ENCODE data around the gene CC2D2B.
"Not testable (repeated sequence)": the region's sequence is repeated elsewhere in the genome, so short reads cannot be mapped to it uniquely, and the experiment has no call there.

CC2D2B gene

DNA sequence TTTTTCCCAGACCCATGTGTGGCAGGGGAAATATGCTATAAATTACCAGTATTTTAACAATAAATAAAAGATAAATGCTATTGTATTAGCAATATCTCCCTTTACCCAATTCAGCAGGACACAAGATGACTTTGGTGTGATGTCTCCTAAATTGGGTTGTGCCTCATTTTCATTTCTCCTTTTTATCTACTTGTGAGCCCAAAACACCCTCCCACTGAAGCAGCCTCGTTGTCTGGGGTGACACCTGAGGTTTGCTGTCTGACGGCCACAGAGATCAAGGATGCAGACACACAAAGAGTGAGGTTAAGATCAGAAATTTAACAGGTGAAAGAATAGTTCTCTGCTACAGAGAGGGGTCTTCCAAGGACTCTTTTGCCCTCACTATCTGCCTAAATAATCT, 27.1 kb upstream of the CC2D2B start:
- H3K4me3 ChIP-seq (ENCODE audit: low read length), result no peak overlapping the region
- TF ChIP-seq ZNF274 (IDR thresholded peaks at IDR 0.05; ENCODE audit: low read depth, low read length), result no peak

DNA sequence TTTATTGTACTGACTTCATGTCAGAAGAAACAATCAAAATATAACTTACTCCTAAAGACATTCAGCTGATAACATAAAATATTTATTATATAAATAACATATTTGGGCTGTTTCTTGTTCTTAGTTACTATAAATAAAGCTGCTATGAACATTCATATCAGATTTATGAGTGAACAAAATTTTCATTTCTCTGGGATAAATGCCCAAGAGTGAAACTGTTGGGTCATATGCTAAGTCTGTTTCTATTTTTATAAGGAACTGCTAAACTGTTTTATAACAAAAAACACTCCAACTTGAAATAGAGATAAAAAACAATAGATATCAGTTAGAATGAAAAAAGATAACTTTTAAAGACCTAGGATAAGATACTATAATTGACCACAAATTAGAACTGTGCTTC, 26.5 kb upstream of the CC2D2B start:
- TF ChIP-seq ZNF274 (IDR thresholded peaks at IDR 0.05; ENCODE audit: low read depth, low read length), result no peak

DNA sequence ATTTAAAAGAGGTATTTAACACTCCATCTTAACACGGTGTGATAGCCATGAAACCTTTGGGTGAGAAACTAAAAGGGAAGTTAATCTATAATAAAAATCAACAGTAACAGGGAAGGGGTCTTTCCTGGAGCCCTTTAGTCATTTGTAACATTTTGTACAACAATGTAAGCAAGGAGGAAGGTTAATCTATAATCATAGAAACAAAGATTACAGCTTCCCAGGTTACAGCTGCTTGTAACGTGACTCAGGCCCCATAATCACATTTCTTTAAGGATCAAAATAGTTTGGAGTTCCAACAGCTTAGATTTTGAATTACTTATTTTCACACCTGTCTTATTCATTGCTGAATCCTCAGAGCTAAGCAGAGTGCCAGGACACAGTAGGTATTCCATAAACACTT, 17.9 kb upstream of the CC2D2B start:
- no peak overlapping the region for H3K4me3 ChIP-seq (ENCODE audit: low read length)
- no peak for TF ChIP-seq ZNF274 (IDR thresholded peaks at IDR 0.05; ENCODE audit: low read depth, low read length)

More for the DNA sequence above, 26.5 kb upstream of the CC2D2B start:
- no peak overlapping the region for H3K4me3 ChIP-seq (ENCODE audit: low read length)

DNA sequence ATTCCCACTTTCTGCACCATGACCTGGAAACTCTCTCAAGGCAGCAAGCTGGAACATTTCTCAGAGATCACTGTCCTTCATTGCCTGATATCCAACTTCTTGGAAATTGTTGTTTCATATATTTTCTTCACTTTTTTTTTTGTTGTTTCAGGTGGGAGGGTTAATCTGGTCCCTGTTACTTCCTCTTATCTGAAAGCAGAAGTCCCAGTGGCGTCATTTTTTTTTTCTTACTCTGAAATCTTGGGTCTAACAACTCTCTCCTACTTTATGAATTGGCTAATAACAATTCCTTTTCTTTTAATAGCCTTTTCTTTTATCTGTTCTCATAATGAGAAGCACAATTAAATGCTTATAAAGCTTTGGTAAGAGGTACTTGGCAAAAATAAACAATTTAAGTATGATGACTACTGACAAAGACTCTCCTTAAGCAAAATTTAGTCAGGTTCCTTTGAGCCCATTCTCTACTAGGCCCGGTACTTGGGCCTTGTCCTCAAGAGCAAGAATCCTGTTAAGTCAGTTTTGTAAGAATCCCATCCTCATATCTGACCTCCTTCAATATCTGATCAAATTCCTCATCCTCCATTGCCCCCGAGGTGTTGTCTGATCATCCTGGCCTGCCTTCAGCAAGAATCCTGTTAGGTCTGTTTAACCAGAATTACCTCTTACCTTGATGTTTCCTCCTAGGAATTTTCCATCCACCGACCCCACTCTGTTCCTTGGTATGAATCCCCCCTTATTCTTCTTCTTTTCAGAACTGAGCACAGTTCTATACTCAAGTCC, 11.5 kb upstream of the CC2D2B start:
- TF ChIP-seq ZNF274 (IDR thresholded peaks at IDR 0.05; ENCODE audit: low read depth, low read length), result no peak
- no peak overlapping the region for H3K4me3 ChIP-seq (ENCODE audit: low read length)

DNA sequence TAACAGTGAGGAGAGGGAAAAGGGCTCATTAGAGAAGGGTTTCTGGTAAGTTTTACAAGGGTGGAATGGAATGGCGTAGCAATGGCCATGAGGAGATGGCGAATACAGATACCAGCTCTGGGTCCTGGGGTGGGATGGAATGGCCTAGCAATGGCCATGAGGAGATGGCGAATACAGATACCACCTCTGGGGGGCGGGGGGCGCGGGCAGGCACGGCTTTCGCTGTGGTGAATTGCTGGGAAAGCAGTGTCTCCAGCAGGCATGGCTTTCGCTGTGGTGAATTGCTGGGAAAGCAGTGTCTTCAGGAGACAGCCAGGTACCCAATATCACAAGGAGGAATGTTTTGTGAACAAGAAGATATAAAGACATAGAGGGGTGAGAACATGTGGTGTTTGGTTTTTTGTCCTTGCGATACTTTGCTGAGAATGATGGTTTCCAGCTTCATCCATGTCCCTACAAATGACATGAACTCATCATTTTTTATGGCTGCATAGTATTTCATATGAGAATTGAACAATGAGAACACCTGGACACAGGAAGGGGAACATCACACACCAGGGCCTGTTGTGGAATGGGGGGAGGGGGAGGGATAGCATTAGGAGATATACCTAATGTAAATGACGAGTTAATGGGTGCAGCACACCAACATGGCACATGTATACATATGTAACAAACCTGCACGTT, 1.7 kb upstream of the CC2D2B start:
- not testable (repeated sequence) for H3K4me3 ChIP-seq (ENCODE audit: low read length)

DNA sequence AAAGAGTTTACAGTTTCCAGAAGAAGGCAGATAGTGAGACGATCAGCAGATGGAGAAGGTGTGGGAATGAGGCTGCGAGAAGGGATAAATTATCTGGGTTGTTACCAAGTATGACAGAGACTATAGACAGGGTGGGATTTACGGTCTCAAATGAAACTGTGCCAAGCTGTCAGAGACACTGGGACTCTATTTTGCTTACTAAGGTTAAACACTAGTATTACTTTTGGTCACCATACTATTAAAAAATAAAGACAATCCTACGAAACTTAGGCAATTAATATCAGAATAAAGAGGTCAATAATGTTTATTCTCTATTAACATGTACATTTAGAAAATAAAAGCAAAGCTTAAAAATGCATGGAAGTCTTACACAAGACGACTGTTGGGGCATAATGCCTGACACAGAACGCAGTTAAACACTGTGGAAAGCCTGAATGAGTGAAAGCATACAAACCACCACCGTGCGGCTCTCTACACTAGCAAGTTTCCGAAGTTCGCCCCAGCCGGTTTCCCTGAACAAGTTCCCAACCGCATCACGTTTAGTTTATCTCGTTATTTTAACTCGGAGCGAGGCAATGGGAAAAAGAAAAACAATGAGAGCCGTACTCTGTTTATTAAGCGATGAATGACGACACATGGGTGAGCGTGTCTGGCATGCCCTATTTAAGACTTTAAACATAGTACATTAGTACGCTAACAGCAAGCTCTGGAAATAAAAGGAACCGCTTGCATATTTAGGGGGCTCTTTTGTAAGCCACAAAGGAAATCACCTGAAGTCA, 909 bp upstream of the CC2D2B start:
- TF ChIP-seq ZNF274 (IDR thresholded peaks at IDR 0.05; ENCODE audit: low read depth, low read length), result no peak
- H3K4me3 ChIP-seq (ENCODE audit: low read length), result peak overlapping the region; percentile 83

DNA sequence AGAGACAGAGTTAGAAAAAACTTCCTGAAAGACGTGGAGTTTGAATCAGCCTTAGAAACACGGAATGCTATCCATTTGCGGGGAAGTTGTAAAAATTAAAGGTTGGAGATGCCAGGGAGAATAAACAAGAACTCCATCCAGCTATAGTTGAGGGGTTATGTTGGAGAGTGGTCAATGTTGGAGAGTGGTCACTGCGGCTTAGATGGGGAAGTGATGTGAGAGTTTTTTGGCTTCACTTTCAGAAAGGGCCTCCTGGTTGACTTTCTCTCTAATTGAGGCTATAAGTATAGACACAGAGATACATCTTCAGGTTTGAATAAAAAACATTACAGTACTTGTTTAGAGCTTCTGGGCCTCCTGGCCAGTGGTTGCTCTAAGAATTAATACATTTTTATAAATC, 675 bp downstream of the CC2D2B start:
- TF ChIP-seq ZNF274 (IDR thresholded peaks at IDR 0.05; ENCODE audit: low read depth, low read length), result no peak
- H3K4me3 ChIP-seq (ENCODE audit: low read length), result no peak overlapping the region; the same call in 1 of the 2 replicates

DNA sequence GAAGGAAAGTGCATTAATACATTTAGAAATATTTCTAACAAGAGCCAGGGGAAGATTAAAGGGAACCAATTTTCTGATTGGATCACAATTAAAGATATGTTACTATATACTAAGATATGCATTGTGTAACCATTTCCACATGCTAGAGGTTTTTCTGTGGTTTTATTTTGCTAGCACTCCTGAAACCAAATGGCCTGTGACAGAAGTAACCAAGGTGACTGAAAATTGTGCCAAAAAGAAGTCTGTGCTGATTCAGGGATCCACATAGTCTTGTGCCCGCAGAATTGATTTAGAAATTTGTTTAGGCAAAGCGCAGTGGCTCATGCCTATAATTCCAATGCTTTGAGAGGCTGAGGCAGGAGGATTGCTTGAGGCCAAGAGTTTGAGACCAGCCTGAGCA, 1.8 kb downstream of the CC2D2B start:
- no peak overlapping the region for H3K4me3 ChIP-seq (ENCODE audit: low read length)
- no peak for TF ChIP-seq ZNF274 (IDR thresholded peaks at IDR 0.05; ENCODE audit: low read depth, low read length)

DNA sequence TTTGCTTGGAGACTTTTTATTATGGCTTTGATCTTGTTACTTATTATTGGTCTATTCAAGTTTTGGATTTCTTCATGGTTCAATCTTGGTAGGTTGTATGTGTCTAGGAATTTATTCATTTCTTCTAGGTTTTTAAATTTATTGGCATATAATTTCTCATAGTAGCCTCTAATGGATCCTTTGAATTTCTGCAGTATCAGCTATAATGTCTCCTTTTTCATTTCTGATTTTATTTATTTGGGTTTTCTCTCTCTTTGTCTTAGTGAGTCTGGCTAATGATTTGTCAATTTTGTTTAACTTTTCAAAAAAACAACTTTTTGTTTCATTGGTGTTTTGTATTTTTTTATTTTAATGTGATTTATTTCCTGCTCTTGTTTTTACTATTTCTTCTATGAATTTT, 8.3 kb downstream of the CC2D2B start:
- not testable (repeated sequence) for H3K4me3 ChIP-seq (ENCODE audit: low read length)

DNA sequence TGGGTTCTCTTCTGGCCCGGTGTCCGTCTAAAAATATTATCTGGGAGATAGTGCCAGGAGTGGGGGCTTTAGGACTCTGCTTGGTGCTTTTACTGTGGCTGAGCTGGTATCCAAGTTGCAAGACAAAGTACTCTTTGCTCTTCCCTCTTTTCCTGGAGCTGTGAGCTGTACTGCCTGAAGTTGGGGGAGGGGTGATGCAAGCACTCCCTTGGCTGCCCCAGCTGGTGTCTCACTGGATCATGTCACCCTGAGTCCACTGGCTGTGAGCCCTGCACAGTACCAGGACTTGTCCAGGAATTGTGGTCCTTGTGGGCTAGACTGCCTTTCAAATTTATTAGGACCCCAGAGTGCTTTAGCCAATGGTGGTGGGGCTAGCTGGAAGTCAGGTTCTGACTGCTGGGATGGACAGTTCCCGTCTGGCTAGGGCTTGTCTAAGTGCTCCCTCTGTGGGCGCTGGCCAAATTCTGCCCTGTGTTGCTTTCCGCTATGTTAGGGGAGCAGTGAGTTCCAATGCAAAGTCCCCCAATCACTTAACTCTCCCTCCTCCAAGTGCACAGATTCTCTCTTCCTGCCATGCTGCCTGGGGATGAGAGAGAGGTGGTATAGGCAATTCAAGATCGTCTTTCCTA, 13.1 kb downstream of the CC2D2B start:
- no peak for TF ChIP-seq ZNF274 (IDR thresholded peaks at IDR 0.05; ENCODE audit: low read depth, low read length)
- no peak overlapping the region for H3K4me3 ChIP-seq (ENCODE audit: low read length)

DNA sequence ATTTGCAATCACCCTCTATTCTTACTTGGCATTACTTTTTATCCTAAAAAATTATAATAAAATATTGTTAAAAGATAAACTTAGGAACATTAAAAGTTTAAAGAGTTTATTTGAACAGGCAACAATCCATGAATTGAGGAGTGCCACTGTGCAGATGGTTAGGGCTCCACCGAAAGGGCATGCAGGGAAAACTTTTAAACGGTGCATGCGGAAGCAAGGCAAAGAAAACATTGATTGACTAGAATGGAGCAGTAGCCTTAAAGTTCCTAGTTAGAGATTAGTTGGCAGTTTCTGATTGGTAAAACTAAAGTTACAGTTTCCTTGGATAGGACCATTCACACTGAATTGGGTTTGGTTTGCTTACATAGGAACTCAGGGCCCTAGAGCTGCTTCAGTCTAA, 17.3 kb downstream of the CC2D2B start:
- no peak for TF ChIP-seq ZNF274 (IDR thresholded peaks at IDR 0.05; ENCODE audit: low read depth, low read length)
- H3K4me3 ChIP-seq (ENCODE audit: low read length), result no peak overlapping the region

DNA sequence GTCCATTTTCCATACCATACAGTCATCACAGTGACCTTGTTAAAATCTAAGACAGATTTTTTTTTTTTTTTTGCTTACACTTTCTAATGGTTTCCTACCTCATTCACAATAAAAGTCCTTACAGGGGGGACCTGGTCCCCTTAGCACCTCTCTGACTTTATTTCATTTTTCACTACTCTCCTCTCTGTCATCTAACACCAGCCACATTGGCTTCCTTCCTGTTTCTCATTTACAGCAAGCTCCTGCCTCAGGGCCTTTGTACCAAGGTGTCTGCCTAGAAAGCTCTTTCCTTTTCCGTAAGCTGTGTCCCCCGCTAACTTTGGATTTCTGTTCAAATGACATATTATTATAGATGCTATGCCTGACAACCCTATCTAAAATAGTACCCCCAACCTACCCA, 27.7 kb downstream of the CC2D2B start:
- no peak for TF ChIP-seq ZNF274 (IDR thresholded peaks at IDR 0.05; ENCODE audit: low read depth, low read length)
- no peak overlapping the region for H3K4me3 ChIP-seq (ENCODE audit: low read length)

DNA sequence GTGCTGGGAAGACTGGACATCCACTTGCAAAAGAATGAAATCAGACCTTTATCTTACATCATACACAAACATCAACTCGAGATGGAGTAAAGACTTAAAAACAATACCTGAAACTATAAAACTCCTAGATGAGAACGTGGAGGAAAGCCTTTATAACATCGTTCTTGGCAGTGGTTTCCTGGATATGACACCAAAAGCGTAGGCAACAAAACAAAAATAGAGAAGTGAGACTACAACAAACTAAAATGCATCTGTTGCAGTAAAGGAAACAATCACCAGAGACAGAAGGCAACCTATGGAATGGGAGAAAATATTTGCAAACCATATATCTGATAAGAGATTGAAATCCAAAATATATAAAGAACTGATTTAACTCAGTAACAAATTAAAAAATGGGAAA, 33.3 kb downstream of the CC2D2B start:
- no peak for TF ChIP-seq ZNF274 (IDR thresholded peaks at IDR 0.05; ENCODE audit: low read depth, low read length)
- H3K4me3 ChIP-seq (ENCODE audit: low read length), result no peak overlapping the region

DNA sequence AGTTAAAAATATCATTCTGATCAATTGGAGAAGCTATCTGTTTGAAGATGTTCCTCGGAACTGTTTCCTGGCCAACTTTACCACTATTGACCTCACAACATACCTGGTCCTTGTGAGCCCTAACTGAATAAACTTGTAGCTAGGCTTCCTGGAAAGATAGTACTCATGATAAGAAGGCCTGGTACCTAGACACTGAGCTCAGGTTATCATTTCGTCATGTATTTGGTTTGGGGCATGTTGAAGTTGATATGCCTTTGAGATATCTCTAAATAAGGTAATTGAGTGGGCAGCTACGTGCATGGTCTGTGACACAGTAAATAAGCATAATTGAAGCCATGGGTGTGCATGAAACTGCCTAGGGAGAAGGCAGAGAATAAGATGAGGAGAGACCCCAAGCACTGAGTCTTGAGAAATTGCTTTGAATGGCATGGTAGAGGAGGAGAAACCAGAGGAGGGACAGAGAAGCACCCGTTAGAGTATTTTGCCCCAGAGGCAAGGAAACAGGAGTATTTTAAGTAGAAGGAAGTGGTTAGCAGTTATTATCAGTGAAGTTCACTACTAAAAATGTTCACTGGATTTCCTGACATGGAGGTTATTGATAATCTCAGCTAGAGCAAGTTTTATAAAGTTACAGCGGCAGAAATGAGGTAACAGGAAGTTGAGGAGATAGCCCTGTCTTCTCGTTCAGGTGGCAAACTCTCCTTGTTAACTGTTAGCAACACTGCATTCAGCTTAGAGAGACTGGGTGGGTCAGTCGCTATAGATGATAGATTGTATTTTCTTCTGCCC, 55.6 kb downstream of the CC2D2B start:
- peak overlapping the region; percentile 50; the same call in 1 of the 2 replicates for H3K4me3 ChIP-seq (ENCODE audit: low read length)
- no peak for TF ChIP-seq ZNF274 (IDR thresholded peaks at IDR 0.05; ENCODE audit: low read depth, low read length)

All from GM08714 (cell line).